Nasal cavity respiratory epithelium epithelial cell of viscerocranial mucosa (primary cell): ENCODE measurements around the gene CASP10. TPM values are rescaled to one million over a fixed set of nuclear protein-coding genes. Genes with fewer than 3 reads are reported as not detected.

ENCODE experiments used
- total RNA-seq: library from RNA; depleted of rRNA; stranded (reverse); fragments of >200 nt; gene quantifications from 2 replicates; pipeline ENCODE4 v1.2.3, GENCODE V29; 2014

Gene CASP10, protein sequence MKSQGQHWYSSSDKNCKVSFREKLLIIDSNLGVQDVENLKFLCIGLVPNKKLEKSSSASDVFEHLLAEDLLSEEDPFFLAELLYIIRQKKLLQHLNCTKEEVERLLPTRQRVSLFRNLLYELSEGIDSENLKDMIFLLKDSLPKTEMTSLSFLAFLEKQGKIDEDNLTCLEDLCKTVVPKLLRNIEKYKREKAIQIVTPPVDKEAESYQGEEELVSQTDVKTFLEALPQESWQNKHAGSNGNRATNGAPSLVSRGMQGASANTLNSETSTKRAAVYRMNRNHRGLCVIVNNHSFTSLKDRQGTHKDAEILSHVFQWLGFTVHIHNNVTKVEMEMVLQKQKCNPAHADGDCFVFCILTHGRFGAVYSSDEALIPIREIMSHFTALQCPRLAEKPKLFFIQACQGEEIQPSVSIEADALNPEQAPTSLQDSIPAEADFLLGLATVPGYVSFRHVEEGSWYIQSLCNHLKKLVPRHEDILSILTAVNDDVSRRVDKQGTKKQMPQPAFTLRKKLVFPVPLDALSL
- 7.0 and 8.9 TPM in 2 replicates for total RNA-seq

DNA sequence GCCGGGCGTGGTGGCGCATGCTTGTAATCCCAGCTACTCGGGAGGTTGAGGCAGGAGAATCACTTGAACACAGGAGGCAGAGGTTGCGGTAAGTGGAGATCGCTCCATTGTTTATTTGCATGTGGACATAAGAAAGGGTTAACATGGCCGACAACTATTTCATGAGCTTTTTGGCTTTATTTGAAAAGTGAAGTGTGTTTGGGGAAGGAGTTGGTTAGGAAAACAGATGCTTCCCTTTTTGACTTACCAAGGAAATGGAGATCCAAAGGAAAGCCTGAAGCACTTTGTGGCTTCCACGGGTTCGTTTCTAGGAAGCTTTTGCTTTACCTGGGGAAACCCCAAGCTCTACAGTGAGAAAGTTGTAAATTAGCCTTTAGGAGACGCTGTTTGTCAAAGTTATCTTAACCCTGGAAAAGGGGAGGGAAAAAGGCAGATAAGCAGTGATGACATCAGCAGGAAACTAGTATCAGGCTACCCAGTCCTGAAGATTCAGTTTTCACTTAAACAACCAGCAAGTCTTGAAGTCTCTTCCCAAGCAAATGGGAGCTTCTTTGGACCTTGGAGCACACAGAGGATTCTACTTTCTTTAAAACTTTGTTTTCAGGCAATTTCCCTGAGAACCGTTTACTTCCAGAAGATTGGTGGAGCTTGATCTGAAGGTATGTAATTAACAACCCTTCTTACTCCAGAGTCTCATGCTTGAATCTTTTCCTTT lies at the start of gene CASP10:
Gene CASP10 (plus strand): TSS at position 492 of the 715 bp plus-strand sequence. CDS start 2,637 bp downstream, outside the sequence.

DNA sequence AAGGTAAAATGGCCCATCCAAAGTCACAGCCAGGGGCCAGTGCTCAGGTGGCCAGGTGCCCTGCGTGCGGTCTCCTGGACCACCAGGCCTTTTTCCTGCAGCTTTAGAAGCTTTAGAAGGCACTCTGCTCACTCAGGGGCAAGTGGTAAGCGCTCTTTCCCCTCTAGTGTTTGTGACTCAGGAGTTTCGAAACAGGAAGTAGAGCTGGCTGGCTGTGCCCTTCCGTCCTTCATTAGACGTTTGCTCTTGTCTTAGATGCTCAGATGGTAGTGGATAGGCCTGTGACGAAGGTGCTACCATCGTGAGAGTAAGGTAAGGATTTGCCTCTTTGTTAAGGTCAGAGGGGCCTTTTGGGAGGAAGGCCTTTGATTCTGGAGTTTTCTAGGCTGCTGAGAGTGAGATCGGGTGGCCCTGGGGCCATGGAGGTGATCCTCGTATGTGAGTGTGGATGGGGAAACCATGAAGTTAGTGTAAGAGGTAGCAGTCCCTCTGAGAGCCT lies 77.4 kb downstream of the CASP10 start, which contains the start of gene CASP8:
Gene CASP8 (plus strand): TSS at position 235 of the 499 bp plus-strand sequence. CDS start 5,951 bp downstream, outside the sequence.

Other genes with a start within 250 kb of the CASP10 start
- 26.0 and 27.3 TPM in 2 replicates for gene ORC2, start 219.5 kb upstream of the CASP10 start, total RNA-seq
- gene HYCC2, start 111.5 kb upstream of the CASP10 start, total RNA-seq: 14.4 and 15.0 TPM in 2 replicates
- gene NDUFB3, start 111.1 kb upstream of the CASP10 start, total RNA-seq: 43.1 and 43.5 TPM in 2 replicates
- 80.3 and 128 TPM in 2 replicates for gene CFLAR, start 67.0 kb upstream of the CASP10 start, total RNA-seq
- gene CASP8, start 77.4 kb downstream of the CASP10 start, total RNA-seq: 25.6 and 40.2 TPM in 2 replicates
- 0.34 and 0.71 TPM in 2 replicates for gene FLACC1, start 174.2 kb downstream of the CASP10 start, total RNA-seq